ENCODE results near the gene COL4A2.

GRCh38 chr13:110349239-110349638 is 42.2 kb downstream of the COL4A2 start:
- TF ChIP-seq POLR2AphosphoS5 (IDR thresholded peaks at IDR 0.05; ENCODE audit: low read depth, low read length) (no peak), POLR2A (IDR thresholded peaks at IDR 0.05; ENCODE audit: low read depth, low read length) (no peak)
